Mesangial cell (primary cell): Measurements from ENCODE around the gene CARTPT. TPM values are rescaled to one million over a fixed set of nuclear protein-coding genes. Genes with fewer than 3 reads are reported as not detected.

Source experiments
- total RNA-seq: library from RNA; depleted of rRNA; stranded (reverse); fragments of >200 nt; gene quantifications from 2 replicates; pipeline ENCODE4 v1.2.3, GENCODE V29; 2015

Gene CARTPT
- not detected in 2 replicates for total RNA-seq

DNA sequence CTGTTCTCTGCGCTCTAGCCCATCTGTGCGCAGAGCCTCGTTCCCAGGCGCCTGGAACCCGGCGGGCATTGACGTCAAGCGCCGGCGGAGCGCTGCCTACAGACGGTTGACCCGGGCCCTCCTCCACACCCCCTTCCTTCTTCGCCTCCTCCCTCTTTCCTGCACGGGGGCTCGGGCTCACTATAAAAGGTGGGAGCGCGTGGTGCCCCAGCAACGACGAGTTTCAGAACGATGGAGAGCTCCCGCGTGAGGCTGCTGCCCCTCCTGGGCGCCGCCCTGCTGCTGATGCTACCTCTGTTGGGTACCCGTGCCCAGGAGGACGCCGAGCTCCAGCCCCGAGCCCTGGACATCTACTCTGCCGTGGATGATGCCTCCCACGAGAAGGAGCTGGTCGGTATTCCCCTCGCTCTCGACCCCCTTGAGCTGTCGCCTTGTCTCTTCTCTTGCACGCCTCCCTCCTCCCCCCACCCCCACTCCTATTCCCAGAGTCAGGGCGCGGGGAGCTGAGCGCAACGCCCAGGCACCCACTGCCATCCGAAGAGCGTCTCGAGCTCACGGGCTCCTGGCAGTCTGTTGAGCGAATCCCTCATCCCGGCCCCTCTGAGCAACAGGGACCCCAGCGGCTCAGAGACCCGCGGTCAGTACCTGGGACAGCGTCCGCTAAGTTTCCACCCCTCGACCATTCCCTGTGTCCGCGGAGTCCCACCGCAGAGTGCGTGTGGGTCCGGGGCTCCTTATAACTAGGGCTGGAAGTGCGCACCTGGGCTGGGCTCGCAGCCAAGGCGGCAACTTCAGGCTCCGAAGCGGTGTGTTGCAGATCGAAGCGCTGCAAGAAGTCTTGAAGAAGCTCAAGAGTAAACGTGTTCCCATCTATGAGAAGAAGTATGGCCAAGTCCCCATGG is at the start of gene CARTPT:
Gene CARTPT, plus strand, starts transcription at position 213 of the 902 bp plus-strand sequence. Its CDS starts 19 bp downstream, at position 232.

Other genes starting within 250 kb of the CARTPT start
- gene MCCC2, start 131.9 kb upstream of the CARTPT start, total RNA-seq: 28.9 and 41.4 TPM in 2 replicates